GM19397 (cell line): ENCODE measurements around the gene RTL5.

ENCODE experiments used
- ATAC-seq: cut with Tn5 transposase; IDR thresholded peaks from one replicate; pipeline ENCODE4 v1.9.1; 2021; ENCODE audit warnings: mild to moderate bottlenecking, moderate library complexity; ENCODE audit not compliant: unreplicated experiment

Gene RTL5

GRCh38 chrX:72110051-72110875 lies 21.5 kb downstream of the RTL5 start:
- ATAC-seq = no peak

GRCh38 chrX:72108666-72109065 lies 23.0 kb downstream of the RTL5 start:
- ATAC-seq = no peak

DNA sequence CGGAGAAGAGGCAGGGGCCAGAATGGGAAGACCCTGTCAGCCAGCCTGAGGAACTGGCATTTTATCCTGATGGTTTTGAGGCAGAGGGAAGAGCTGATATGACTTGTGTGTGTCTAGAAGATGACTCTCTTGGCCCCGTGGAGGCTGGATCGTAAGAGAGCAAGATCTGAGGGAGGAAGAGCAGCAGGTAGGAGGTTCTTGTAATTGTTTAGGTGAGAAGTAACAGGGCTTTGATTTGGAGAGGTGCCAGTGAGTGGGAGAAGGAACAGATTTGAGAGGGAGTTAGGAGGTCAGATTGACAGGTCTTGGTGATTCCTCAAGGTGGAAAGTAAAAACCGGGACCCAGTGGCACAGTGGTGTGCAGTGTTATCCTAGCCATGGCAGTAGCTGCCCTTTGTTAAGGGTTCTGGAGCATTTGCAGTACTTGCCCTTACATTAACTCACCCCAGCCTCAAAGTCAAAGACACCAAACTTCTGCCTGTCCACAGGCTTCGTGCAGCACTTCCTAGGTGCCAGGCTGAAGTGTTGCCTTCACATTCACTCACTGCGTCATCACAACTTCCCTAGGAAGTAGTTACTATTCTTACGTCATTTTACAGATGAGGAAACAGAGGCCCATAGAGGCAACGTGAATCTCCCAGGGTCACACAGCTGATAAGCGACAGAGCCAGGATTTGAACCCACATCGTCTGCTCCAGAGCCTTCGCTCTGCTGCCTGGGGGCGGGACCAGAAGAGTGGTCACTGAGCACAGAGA lies 23.7 kb downstream of the RTL5 start:
- ATAC-seq = no peak

- no peak for ATAC-seq
Observed at GRCh38 chrX:72107320-72107719, 24.4 kb downstream of the RTL5 start.

- no peak for ATAC-seq
Observed at GRCh38 chrX:72105436-72105835, 26.3 kb downstream of the RTL5 start.

DNA sequence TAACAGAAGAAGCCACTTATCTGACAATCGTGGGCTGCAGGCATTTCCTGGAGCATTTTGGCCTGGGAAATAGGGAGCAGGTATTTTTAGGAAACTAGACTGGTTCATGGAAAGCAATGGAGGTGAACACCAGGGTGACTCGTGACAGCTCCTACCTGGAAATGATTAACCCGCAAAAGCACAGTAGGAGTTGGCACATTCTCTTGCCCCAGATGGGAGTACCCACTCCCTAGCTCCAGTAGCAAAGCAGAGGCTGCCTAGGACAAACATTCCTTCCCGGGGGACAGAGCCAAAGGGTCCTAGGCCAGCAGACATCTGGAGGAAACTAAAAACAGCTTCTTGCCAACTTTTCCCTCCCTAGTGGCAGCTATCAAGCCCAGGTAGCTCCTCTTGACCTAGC lies 29.0 kb downstream of the RTL5 start:
- no peak for ATAC-seq

- no peak for ATAC-seq
Observed at GRCh38 chrX:72102126-72102525, 29.6 kb downstream of the RTL5 start.

- ATAC-seq = no peak
Observed at GRCh38 chrX:72101597-72102037, 30.1 kb downstream of the RTL5 start.

DNA sequence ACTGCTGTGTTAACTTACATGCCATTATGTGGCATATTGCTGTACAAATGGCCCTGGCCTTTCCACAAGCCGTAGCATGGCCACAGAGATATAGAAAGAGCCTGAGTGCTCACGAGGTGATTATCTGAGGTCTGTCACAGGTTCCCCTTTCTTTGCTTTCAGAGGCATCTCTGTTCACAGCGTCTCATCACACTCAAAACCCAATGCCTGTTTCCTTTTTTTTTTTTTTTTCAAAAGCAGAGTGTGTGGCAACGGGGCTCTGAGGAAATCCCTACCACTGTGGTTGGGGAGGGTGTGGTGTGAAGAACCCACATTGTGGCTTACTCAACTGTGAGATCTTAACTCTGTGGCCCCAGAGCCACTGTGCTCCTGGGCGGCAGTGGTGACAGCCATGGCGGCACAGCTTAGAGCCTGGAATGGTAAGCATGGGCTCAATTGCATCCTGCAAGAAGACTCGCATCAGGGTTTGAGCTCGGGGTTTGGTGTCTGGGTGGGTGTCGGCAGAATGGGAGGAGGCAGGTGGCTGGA lies 30.8 kb downstream of the RTL5 start:
- peak; percentile 76 for ATAC-seq

GRCh38 chrX:72100051-72100755 lies 31.5 kb downstream of the RTL5 start:
- no peak for ATAC-seq

DNA sequence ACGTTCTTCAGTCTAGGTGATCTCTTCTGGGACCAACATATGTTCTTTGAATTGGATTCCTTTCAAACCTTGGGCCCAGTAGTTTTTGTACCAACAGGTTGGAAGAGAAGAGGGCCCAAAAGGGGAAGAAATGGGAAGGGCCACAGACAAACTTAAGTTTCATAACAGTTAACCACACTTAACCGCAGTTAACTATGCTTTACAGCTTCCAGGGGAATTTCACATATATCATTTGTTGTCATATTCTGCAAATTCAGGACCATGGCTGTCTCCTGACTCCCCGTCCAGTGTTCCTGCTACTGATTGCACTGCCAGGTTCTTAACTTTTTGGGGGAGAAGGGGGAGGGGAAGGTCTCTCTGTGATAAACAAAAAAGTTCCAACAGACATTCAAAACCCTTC lies 34.6 kb downstream of the RTL5 start:
- ATAC-seq = no peak

DNA sequence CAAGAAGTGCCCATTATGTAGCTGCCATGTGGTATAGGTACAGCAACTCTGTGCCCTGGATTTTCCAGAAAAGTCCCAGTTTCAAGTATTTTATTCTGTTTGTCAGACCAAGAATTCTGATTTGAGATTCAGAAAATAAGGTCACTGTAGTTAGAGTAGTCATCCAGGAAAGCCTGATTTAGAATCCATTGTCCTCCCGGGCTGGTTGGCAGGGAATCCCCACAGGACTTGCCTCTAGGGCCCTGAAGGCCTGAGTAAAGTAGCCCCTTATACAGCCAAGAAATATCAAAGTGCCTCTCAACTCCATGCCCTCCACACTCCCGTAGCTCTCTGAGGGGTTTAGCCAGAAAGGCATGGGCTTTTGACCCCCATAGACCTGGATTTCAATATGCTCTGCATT lies 36.3 kb downstream of the RTL5 start:
- no peak for ATAC-seq

DNA sequence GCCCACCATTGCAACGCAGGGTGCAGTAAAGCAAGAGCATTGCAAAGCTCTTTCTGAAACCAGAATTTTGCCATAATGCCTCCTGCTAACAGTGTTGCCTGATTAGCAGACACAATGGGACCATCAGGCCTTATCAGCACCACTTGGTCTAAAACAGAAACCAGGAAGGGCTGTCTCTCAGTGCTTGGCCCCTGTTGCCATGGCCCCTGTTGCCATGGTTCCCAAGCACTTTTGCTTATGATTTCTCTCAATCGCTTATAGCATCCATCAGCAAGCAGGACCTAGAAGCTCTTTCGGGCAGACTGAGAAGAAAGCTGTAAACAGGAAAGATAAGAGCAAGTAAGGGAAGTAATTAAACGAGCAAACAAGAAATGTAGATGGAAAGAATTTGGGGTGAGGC lies 36.8 kb downstream of the RTL5 start:
- peak; percentile 89 for ATAC-seq

DNA sequence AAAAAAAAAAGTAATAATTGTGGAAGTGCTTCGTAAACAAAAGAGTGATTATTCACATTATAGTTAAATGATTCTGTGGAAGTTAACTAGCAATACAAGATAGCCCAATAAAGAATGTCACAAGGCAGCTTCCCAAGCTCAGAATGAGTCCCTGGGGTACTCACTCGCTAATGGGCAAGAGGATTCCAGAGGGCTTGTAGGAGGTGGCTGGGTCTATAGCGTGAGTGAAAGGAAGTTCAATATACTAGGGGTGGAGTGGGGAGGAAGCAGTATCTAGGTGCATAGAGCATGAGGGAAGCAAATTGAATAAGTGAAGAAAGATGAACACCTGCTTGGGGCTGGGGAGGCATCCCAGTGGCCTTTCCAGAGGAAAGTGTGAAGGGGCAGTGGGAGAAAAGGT lies 42.5 kb downstream of the RTL5 start:
- no peak for ATAC-seq

GRCh38 chrX:72088761-72089160 lies 43.0 kb downstream of the RTL5 start:
- ATAC-seq = no peak

DNA sequence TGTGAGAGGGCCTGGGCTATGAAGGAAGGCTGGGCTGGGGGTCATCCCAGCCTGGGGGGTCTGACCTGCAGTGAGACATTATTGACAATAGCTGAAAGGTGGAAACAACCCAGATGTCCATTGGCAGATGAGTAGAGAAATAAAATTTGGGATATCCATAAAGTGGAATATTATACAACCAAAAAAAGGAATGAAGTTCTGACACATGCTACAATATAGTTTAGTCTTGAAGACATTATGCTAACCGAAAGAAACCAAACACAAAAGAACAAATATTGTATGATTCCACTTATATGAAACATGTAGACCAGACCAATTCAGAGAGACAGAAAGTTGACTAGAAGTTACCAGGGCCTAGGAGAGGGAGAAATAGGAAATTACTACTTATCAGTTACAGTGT lies 44.7 kb downstream of the RTL5 start:
- ATAC-seq = no peak

- no peak for ATAC-seq
Observed at GRCh38 chrX:72084114-72084513, 47.6 kb downstream of the RTL5 start.

DNA sequence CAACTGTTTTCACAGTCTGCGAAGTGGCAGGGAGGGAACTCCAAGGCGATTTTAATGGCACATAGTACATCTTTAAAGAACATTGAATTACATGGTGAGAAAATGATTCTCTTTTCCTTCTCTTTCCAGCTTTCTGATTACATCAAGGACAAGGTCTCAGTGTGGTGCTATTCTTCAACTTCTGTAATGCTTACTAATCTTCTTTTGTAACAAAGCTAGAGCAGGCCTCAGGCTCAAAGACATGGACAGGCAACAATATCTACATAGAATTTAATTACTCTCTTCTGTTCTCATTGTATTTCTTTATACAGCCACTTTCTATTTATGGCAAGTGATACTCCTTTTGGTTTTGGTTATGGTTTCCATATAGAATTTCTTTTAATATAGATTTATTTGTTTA lies 48.4 kb downstream of the RTL5 start:
- no peak for ATAC-seq

DNA sequence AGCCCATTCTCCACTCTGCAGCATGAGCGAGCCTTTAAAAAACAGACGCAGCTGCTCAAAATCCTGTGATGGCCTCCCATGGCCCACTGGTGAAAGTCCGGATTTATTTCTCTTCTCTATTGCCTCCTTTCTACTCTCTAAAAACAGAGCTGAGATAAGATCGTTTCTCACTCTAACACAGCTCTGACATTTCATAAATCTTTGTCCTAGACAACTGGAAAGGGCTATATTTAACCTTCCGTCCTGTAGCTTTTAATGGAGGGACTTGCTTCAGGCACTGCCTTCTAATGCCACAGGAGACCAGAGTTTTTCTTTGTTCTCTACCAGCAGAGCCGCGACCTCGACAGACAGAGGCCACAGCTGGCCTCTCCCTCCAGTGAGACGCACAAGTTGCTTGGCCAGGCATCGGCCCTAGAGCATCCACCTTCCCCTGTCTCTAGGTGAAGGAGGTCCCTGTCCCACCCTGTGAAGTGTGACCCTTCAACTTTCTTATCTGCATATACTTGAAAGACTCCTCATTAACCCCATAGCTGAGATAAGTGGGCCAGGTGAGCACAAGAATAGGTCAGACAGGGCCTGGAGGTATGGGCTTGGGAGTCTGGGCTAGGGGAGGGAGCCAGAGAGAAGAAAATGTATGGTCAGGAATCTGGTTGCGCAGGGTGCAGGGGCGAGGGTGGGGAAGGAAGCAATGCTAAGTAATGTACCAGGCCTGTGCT lies 50.0 kb downstream of the RTL5 start:
- no peak for ATAC-seq

DNA sequence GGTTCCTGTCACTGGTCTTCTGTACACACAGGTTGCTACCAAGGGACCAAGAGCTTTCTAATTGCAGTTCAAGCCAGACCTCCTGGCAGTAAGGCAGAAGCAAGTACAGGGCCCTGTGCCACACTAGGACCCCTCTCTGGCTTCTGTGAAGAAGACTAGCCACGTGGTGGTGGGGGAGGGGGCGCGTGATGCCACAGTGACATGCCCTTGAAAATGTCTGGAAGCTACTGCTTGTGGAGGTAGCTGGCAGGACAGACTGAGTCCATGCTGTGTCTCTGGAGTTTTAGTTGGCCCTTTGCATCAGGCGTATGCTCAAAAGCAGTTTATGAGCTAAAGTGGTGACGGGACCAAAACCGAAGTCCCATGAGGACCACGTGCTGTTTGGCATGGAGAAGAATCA lies 50.9 kb downstream of the RTL5 start:
- ATAC-seq = no peak

- ATAC-seq = no peak
Observed at GRCh38 chrX:72080150-72080549, 51.6 kb downstream of the RTL5 start.
